GDM1 (cell line): ENCODE results near the gene RBBP8.
A peak's percentile ranks its signal among the peaks of the same experiment; 100 is the strongest.

Experiments
- DNase-seq: peaks from one replicate; lab custom pipeline; 2025; lab: John Stamatoyannopoulos, UW

Gene RBBP8

GRCh38 chr18:22999647-23000046 is 66.5 kb downstream of the RBBP8 start:
- no peak for DNase-seq

GRCh38 chr18:23003289-23003688 is 70.2 kb downstream of the RBBP8 start:
- no peak for DNase-seq

GRCh38 chr18:23012249-23012648 is 79.1 kb downstream of the RBBP8 start:
- no peak for DNase-seq

GRCh38 chr18:23020555-23021294 is 87.6 kb downstream of the RBBP8 start:
- DNase-seq: no peak

- no peak for DNase-seq
These were observed 88.5 kb downstream of the RBBP8 start for GRCh38 chr18:23021623-23022022.

- DNase-seq: no peak
These were observed 99.0 kb downstream of the RBBP8 start for GRCh38 chr18:23032030-23032582.

- DNase-seq: no peak
These were observed 99.9 kb downstream of the RBBP8 start for GRCh38 chr18:23033056-23033455.

- no peak for DNase-seq
These were observed 103.6 kb downstream of the RBBP8 start for GRCh38 chr18:23036660-23037201.

GRCh38 chr18:23037646-23038045 is 104.5 kb downstream of the RBBP8 start:
- DNase-seq: no peak

GRCh38 chr18:23038712-23039111 is 105.6 kb downstream of the RBBP8 start:
- DNase-seq: no peak

- no peak for DNase-seq
These were observed 109.0 kb downstream of the RBBP8 start for GRCh38 chr18:23042133-23042532.

- no peak for DNase-seq
These were observed 110.8 kb downstream of the RBBP8 start for GRCh38 chr18:23043803-23044376.

GRCh38 chr18:23049698-23050373 is 116.7 kb downstream of the RBBP8 start:
- DNase-seq: no peak

- DNase-seq: peak; percentile 9
These were observed 120.8 kb downstream of the RBBP8 start for GRCh38 chr18:23053776-23054457.

GRCh38 chr18:23054553-23054952 is 121.4 kb downstream of the RBBP8 start:
- DNase-seq: no peak

GRCh38 chr18:23056315-23056714 is 123.2 kb downstream of the RBBP8 start:
- DNase-seq: no peak

GRCh38 chr18:23057096-23057495 is 124.0 kb downstream of the RBBP8 start:
- no peak for DNase-seq

- DNase-seq: no peak
These were observed 125.8 kb downstream of the RBBP8 start for GRCh38 chr18:23058746-23059415.

GRCh38 chr18:23059541-23060465 is 126.7 kb downstream of the RBBP8 start:
- DNase-seq: no peak

GRCh38 chr18:23062011-23062410 is 128.9 kb downstream of the RBBP8 start:
- no peak for DNase-seq
